Measurements from ENCODE around the gene PSORS1C1.
"Not testable (repeated sequence)": the region's sequence is repeated elsewhere in the genome, so short reads cannot be mapped to it uniquely, and the experiment has no call there.

Gene PSORS1C1, protein sequence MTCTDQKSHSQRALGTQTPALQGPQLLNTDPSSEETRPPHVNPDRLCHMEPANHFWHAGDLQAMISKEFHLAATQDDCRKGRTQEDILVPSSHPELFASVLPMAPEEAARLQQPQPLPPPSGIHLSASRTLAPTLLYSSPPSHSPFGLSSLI

DNA sequence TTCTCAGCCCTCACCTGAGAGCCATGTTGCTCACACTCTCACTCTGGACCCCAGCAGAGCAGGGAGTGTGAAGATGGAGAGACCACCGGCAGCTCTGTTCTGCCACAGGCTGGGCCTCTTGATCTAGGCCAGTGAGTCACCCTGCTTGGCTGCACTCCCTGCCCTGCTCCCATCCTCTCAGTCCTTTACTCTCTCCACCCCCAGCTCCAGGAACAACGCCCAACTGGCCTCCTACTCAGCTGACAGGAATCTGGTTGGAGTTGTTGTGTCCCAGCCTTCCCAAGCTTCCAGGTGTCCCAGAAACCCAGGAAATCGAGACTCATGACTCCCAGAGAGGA, at the start of gene PSORS1C1:
PSORS1C1 (plus strand) TSS at position 260 of the 338 bp plus-strand sequence. CDS start 14,833 bp downstream, outside the sequence.
- ChIA-PET CTCF (interaction anchor here (1.1 to 11.8 kb wide), 11 partner anchors 14 to 288 kb away, joined by 3 to 162 read pairs (median 8); partner anchors contain the start of gene VARS2), POLR2A (interaction anchor here (0.6 kb wide), 1 partner anchor 715 kb away, joined by 3 read pairs; no protein-coding TSS in a partner anchor)
- peak; percentile 73 for DNase-seq (ENCODE audit: low read depth, low spot score)
- TF ChIP-seq, protein P1, sequence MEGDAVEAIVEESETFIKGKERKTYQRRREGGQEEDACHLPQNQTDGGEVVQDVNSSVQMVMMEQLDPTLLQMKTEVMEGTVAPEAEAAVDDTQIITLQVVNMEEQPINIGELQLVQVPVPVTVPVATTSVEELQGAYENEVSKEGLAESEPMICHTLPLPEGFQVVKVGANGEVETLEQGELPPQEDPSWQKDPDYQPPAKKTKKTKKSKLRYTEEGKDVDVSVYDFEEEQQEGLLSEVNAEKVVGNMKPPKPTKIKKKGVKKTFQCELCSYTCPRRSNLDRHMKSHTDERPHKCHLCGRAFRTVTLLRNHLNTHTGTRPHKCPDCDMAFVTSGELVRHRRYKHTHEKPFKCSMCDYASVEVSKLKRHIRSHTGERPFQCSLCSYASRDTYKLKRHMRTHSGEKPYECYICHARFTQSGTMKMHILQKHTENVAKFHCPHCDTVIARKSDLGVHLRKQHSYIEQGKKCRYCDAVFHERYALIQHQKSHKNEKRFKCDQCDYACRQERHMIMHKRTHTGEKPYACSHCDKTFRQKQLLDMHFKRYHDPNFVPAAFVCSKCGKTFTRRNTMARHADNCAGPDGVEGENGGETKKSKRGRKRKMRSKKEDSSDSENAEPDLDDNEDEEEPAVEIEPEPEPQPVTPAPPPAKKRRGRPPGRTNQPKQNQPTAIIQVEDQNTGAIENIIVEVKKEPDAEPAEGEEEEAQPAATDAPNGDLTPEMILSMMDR (IDR thresholded peaks at IDR 0.05; ENCODE audit: insufficient read depth, low read length, missing control alignments) = no peak
- peak within 1 kb of the TSS; percentile 25 for H3K4me3 ChIP-seq (ENCODE audit: low read depth, low read length)

DNA sequence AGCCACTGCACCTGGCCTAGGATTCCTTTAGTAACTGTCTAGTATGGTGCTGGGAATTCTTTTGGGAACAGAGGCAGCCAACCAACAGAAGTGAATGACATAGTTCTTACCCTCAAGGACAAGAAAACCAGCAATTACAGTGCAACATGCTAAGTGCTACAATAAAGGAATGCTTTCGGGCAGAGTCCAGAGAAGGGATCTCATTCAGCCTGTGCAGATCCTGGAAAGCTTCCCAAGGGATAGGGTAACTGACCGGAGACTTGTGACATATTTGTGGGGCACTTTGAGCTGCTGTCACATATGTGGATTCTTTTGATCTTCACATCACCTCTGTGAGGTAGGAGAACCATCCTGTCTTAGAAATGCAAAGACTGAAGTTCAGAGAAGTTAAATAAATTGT, 49.0 kb upstream of the PSORS1C1 start:
- TF ChIP-seq, protein P1 (IDR thresholded peaks at IDR 0.05; ENCODE audit: insufficient read depth, low read length, missing control alignments) = no peak
- CTCF ChIA-PET = interaction anchor here (1.7 to 38.8 kb wide), 2 partner anchors 14 to 156 kb away, joined by 4 to 1346 read pairs; partner anchors contain the start of genes GTF2H4 and VARS2
- no peak for DNase-seq (ENCODE audit: low read depth, low spot score)
- POLR2A ChIA-PET = no interaction called here
- H3K4me3 ChIP-seq (ENCODE audit: low read depth, low read length) = no peak overlapping the region

DNA sequence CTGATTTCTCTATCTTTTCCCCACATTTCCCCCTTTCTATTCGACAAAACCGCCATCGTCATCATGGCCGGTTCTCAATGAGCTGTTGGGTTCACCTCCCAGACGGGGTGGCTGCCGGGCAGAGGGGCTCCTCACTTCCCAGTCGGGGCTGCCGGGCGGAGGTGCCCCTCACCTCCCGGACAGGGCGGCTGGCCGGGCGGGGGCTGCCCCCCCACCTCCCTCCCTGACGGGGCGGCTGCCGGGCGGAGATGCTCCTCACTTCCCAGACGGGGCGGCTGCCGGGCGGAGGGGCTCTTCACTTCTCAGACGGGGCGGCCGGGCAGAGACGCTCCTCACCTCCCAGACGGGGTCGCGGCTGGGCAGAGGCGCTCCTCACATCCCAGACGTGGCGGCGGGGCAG, 47.6 kb upstream of the PSORS1C1 start:
- H3K4me3 ChIP-seq (ENCODE audit: low read depth, low read length); POLR2A ChIA-PET; DNase-seq (ENCODE audit: low read depth, low spot score): not testable (repeated sequence)
- CTCF ChIA-PET = interaction anchor here (4.1 to 38.8 kb wide), 3 partner anchors 13 to 157 kb away, joined by 48 to 1346 read pairs (median 101); partner anchors contain the start of genes GTF2H4 and VARS2

DNA sequence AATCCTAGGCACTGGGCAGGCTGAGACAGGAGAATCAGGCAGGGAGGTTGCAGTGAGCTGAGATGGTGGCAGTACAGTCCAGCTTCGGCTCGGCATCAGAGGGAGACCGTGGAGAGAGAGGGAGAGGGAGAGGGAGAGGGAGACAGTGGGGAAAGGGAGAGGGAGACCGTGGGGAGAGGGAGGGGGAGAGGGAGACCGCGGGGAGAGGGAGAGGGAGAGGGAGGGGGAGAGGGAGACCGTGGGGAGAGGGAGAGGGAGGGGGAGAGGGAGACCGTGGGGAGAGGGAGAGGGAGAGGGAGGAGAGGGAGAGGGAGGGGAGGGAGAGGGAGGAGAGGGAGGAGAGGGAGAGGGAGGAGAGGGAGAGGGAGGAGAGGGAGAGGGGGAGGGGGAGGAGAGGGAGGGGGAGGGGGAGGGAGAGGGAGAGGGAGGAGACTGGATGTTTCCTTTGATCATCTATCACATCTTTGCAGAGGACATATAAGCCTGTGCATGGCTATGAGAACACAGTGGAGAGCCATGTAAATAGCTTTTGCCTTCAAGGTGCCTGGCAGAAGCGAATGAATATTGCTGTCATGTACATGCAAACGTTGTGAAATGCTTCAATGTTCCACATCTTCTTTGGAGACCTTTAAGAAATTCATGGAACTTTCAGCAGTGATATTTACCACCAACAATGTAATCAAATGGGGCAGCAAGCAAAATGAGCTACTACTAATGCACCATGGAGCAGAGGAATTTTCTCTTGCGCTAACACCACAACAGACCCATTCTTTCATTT, 46.5 kb upstream of the PSORS1C1 start:
- POLR2A ChIA-PET; H3K4me3 ChIP-seq (ENCODE audit: low read depth, low read length); DNase-seq (ENCODE audit: low read depth, low spot score): not testable (repeated sequence)
- CTCF ChIA-PET = interaction anchor here (0.6 to 38.8 kb wide), 31 partner anchors 7 to 1188 kb away, joined by 3 to 1346 read pairs (median 14); partner anchors contain the start of genes DDR1, GTF2H4, MUCL3 and SFTA2

DNA sequence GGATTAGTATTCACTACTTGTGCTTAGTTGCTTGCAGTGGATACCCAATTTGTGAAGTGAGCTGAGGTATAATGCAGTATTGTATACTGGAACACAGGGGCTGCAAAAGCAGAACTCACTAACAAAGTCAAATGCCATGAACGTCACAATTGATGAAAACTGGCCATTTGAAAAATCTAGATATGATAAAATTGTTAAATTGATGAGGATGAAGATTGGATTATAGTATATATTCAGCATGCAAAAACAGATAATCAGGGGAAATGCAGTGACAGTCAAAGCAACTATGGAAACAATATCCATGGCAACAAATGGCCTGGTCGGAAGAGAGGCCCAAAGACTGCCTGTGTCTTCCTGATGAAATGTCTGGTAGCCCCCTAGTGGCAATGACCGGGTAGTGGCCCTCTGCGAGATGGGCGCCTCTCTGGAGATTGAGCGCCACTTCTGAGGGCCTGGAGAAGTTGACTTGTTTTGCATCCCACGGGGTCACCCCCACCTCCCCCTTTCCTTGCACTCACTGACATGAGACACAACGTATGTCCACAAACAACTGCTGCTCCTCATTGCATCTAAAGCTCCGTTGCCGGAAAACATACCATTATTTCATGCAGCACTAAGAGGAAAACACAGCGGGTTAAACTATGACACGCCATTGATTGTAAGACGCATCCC, 45.8 kb upstream of the PSORS1C1 start:
- ChIA-PET CTCF (interaction anchor here (0.6 to 38.8 kb wide), 42 partner anchors 8 to 1187 kb away, joined by 3 to 1346 read pairs (median 8); partner anchors contain the start of genes DDR1, GTF2H4, MUCL3 and PSORS1C1), POLR2A (no interaction called here)
- no peak overlapping the region for H3K4me3 ChIP-seq (ENCODE audit: low read depth, low read length)
- DNase-seq (ENCODE audit: low read depth, low spot score) = no peak
- TF ChIP-seq, protein P1 (IDR thresholded peaks at IDR 0.05; ENCODE audit: insufficient read depth, low read length, missing control alignments) = peak; percentile 93

DNA sequence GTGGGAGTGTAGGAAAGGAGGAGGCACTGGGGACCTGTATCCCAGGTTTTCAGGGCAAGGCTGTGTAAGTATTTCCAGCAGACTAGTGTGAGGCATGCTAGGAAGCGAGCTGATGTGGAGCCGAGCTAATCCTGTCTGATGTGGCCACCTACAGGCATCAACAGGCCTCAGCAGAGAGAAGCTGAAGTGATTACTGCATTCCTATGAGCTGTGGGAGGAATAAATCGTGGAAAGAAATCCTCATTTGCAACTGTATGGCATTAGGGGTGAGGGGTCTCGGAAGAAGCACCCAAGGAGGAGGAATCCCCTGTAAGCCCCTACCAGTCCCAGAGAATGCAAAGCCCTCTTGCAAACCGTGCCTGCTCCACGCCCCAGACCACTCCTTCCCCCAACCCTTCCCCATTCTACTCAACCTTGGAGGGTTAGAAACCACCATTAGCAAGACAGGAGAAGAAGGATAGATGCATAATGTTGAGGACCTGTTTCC, 43.8 kb upstream of the PSORS1C1 start:
- DNase-seq (ENCODE audit: low read depth, low spot score) = no peak
- CTCF ChIA-PET = interaction anchor here (0.7 to 38.8 kb wide), 42 partner anchors 9 to 529 kb away, joined by 3 to 1346 read pairs (median 8); partner anchors contain the start of genes DDR1, DHX16, GTF2H4 and MUC21
- no peak overlapping the region for H3K4me3 ChIP-seq (ENCODE audit: low read depth, low read length)
- POLR2A ChIA-PET = interaction anchor here (0.6 kb wide), 1 partner anchor 157 kb away, joined by 4 read pairs; the partner anchor contains the start of gene VARS2
- TF ChIP-seq, protein P1 (IDR thresholded peaks at IDR 0.05; ENCODE audit: insufficient read depth, low read length, missing control alignments) = peak; percentile 86

Data from AG04449 (cell line).